HG02623 (cell line): ENCODE measurements around the gene MDH1B.
A peak's percentile ranks its signal among the peaks of the same experiment; 100 is the strongest.
"Not testable (repeated sequence)": the region's sequence is repeated elsewhere in the genome, so short reads cannot be mapped to it uniquely, and the experiment has no call there.

ENCODE experiments used
- ATAC-seq: cut with Tn5 transposase; IDR thresholded peaks from one replicate; pipeline ENCODE4 v1.9.1; 2021; ENCODE audit warnings: moderate library complexity; ENCODE audit not compliant: unreplicated experiment

Gene MDH1B

DNA sequence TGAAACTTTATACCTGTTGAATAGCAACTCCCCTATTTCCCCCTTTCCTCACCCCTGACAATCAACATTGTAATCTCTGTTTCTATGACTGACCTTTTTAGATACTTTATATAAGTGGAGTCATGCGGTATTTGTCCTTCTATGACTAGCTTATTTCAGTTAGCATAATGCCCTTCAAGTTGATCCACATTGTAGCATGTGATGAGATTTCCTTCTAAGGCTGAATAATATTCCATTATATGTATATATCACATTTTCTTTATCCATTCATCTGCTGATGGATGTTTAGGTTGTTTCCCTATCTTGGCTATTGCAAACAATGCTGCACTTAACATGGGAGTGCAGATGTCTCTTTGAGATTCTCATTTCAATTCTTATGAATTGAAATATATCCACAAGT, 9.7 kb upstream of the MDH1B start:
- no peak for ATAC-seq

DNA sequence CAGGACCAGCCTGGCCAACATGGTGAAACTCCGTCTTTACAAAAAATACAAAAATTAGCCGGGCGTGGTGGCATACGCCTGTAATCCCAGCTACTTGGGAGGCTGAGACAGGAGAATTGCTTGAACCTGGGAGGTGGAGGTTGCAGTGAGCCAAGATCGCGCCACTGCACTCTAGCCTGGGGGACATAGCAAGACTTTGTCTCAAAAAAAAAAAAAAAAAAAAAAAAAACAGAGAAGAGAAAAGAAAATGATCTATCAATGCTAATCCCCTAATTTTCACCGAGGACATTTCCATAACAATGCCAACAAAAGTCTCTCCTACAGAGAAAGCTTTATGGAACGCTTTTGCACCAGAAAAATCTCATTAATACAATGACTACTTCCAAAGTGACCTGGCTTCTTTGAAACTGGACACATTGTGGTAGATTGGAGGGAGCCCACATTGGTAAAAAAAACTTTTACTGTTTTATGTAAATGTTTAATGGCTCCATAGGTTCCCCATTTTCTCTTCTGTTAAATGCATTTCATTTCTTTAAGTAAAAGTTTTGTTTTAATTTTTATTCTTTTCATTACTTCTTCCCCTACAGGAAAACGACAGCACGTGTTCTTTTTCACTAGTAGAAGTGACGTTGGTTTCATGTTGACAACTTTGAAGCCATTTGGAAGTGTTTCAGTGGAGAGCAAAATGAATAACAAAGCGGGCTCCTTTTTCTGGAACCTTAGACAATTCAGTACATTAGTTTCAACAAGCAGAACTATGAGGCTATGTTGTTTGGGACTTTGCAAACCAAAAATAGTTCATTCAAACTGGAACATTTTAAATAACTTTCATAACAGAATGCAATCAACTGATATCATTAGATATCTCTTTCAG, 1.2 kb upstream of the MDH1B start:
- no peak for ATAC-seq

GRCh38 chr2:206764673-206765241, 371 bp downstream of the MDH1B start:
- ATAC-seq: no peak

DNA sequence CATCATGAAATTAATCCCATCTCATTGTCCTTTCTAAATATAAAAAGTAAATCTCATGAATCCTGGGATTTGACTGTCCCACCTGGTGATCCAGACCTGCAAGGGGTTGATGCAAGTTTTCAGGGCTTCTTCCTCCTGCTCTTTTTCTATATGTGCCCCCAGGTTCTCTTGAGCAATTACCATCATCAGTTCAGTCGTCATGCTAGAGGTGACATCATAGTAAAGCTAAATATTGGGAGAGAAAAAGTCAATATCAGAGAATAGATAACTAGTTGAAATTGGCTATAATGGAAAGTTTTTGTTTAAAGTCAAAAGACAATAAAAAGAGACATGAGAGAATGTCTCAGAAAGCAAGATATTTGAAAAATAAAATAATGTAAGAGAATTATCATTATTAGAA, 8.3 kb downstream of the MDH1B start:
- no peak for ATAC-seq

DNA sequence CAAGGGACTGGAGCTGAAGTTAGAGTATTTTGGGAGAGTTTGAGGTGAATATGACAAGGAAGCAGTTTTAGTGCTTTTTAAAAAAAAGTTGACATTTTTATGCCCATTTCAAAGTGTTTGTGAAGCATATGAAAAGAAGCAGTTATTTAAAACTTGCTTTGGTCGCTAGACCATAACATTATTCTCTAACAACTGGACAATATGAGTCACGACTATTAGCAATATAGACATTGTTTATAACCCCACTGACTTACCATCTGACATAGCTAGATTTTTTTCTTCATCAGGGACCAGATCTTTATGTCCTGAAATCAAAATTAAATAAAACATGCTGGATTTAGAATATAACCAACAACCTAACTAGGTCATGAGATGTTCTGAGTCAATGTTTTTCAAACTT, 24.3 kb downstream of the MDH1B start:
- ATAC-seq: no peak

GRCh38 chr2:206739271-206739670, 25.9 kb downstream of the MDH1B start:
- no peak for ATAC-seq

DNA sequence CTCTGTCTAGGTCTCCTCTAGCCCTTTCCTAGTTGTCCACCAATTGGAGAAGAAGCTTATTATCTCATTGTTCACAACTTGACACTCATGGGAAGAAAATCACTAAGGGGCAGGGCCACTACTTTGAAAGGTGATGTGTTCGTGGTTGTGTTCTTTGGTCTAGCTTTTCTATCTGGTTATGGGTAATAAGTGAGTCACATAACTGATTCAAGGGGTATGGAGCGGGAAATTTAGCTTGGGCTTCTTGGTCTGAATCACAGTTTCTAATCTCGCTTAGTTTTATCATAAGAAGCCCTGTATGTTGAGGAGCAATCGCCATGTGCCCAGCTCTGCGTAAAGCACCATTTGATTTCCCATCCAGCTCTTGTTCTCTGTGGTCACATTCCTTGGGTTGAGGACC, 28.2 kb downstream of the MDH1B start:
- ATAC-seq: no peak

GRCh38 chr2:206733341-206733740, 31.8 kb downstream of the MDH1B start:
- no peak for ATAC-seq

- no peak for ATAC-seq
These were observed 36.6 kb downstream of the MDH1B start for GRCh38 chr2:206728277-206729199.

GRCh38 chr2:206727287-206727686, 37.8 kb downstream of the MDH1B start:
- no peak for ATAC-seq

GRCh38 chr2:206723288-206723687, 41.8 kb downstream of the MDH1B start:
- no peak for ATAC-seq

GRCh38 chr2:206721256-206721920, 43.7 kb downstream of the MDH1B start:
- ATAC-seq: peak; percentile 68

GRCh38 chr2:206718296-206718695, 46.8 kb downstream of the MDH1B start, which contains the start of gene DYTN:
DYTN (minus strand) TSS chr2:206718396; CDS start chr2:206718279, 117 bp downstream.
- ATAC-seq: no peak

DNA sequence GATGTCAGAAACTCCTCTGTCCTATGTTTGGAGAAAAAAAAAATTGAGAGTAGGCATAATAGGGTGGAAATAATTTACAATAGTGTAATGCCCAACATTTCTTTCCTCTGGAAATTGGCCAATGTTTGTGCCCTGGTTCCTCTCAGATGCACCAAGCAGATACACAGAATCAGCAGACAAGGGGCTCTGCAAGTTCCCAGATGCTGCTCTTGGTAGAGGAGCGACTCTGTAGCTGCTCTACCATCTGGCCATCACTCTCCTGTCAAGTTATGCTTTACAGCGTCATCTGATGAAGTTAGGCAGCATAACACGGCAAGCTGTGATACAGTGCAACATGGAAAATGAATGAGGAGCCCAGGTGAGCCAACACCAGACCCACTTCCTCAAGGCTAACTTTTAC, 48.5 kb downstream of the MDH1B start:
- ATAC-seq: no peak

DNA sequence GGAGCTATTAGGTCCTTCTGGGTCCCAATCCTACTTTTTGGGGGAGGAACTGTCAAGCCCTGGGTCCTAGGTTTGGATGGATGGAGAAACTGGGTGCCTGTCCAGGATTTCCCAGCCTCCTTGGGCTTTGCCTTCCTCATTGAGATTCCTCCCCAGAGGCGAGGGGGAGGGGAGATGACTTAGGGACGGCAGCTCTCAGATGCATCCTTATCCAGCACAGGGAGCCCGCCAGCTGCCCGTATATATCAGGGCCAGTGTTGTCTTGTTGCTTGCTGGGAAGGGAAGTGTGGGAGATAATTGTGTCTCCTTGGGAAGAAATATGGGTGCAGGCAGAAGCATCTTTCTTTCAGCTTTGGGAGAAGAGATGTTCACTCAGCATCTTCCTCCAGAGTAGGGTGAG, 49.9 kb downstream of the MDH1B start:
- not testable (repeated sequence) for ATAC-seq

DNA sequence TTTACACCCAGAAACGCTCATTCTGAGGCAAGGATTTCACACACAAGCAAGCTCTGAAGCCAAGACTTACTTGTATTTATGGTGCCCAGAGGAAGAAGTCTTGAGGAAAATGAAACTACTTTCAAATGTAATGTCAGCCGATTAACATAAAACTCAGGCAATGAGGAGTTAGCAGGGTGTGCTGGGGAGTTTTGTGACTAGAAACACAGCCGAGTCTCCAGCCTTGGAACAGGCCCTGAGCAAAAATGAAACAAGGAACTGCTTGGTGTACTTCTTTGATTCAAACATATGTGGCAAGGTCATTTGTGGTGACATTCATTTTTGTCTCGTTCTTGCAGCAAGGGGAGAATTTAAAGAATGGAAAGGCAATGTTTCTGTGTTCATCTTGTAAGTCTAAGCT, 51.4 kb downstream of the MDH1B start:
- ATAC-seq: peak; percentile 68

DNA sequence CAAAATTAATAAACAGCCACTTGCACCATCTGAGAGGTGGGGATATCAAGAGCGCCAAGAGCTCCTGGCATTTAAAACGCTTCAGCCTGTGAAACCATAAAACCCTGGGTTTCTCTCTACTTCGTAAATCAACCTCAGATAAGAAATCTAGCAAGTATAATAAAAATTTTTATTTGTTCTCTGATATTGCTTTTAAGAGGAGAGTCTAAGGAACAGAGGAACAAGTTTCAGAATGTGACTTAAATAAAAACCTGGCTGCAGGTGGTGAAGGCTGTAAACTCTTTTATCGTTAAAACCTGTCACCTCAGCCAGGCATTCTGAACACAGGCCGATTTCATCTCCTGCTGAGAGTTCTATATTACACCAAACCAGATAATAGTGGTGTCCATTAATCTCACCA, 56.8 kb downstream of the MDH1B start:
- no peak for ATAC-seq

GRCh38 chr2:206707164-206707701, 57.9 kb downstream of the MDH1B start:
- ATAC-seq: no peak

DNA sequence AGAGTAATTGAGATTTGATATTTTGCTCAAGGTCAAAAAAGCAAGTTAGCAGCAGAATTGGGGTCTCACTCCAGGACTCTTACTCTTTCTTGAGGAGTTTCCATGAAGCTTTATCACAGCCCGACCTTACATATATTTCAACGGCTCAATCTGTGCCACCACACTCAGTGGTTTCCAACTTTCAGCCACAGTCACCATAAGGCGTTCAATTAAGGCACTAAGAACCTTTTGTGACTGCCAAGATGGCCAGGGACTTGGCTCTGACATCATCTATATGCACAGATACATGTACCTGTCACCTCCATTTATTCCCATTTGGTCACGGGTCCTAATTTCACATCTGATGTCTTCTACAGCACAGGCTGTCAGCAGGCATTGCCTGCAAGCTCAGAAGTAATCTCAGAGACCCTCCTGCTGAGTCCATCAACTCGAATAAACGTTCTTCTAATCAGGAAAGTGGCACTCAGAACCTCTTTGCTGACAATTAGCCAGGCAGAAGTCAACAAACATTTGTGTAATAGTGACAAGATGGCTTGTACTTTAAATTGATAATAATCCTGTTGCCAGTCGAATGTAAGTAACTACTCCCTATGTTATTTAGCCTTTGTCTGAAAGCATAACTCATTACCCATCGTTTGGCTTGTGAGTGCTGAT, 63.0 kb downstream of the MDH1B start:
- no peak for ATAC-seq

- ATAC-seq: no peak
These were observed 65.0 kb downstream of the MDH1B start for GRCh38 chr2:206700156-206700555.
